WTC11 (cell line): ENCODE measurements around the gene CCDC61. TPM values are rescaled to one million over a fixed set of nuclear protein-coding genes. Genes with fewer than 3 reads are reported as not detected.

Experiments used
- ATAC-seq: fragments of 200-7000 bp; cut with Tn5 transposase; 2 replicates; pipeline ENCODE4 v1.10.0; 2021; ENCODE audit warnings: mild to moderate bottlenecking, moderate library complexity
- CTCF ChIA-PET: fragments of 300-600 bp; sonication (Branson Sonifier 250); formaldehyde crosslinking; loops from one replicate; lab custom pipeline; 2021; ENCODE audit warnings: antibody characterized with exemption; lab: Charles Lee
- POLR2A ChIA-PET: fragments of 350-600 bp; sonication (Branson Sonifier 250); formaldehyde crosslinking; loops from one replicate; lab custom pipeline; 2021; ENCODE audit warnings: antibody characterized with exemption; lab: Charles Lee
- DNase-seq: peaks from one replicate; pipeline ENCODE4 v3.0.0; 2021; ENCODE audit warnings: low spot score
- H3K27ac Mint-ChIP-seq: 2 replicates; pipeline ENCODE4 v1.8.0; 2021; ENCODE audit warnings: mixed read lengths
- H3K27me3 Mint-ChIP-seq: 2 replicates; pipeline ENCODE4 v1.8.0; 2021; ENCODE audit warnings: low read depth, mild to moderate bottlenecking, moderate library complexity, mixed read lengths
- H3K36me3 Mint-ChIP-seq: 2 replicates; pipeline ENCODE4 v1.8.0; 2021; ENCODE audit warnings: mixed read lengths
- H3K4me1 Mint-ChIP-seq: 2 replicates; pipeline ENCODE4 v1.8.0; 2022; ENCODE audit warnings: mixed read lengths
- H3K4me3 Mint-ChIP-seq: 2 replicates; pipeline ENCODE4 v1.8.0; 2021; ENCODE audit warnings: mild to moderate bottlenecking, moderate library complexity, mixed read lengths
- H3K9me3 Mint-ChIP-seq: 2 replicates; pipeline ENCODE4 v1.8.0; 2021; ENCODE audit warnings: mixed read lengths
- CBFB ChIP-seq: sonication (generic); formaldehyde crosslinking; IDR thresholded peaks from 2 replicates; pipeline ENCODE4 v1.8.1; 2022; ENCODE audit warnings: mild to moderate bottlenecking, low read depth, missing genetic modification reagents
- GABPB1 ChIP-seq: sonication (generic); formaldehyde crosslinking; IDR thresholded peaks from 2 replicates; pipeline ENCODE4 v1.8.1; 2023; ENCODE audit warnings: mild to moderate bottlenecking, missing genetic modification reagents
- SOX15 ChIP-seq: fragments of 250-450 bp; sonication (Bioruptor Pico); IDR thresholded peaks from 2 replicates; pipeline ENCODE4 v1.9.0; 2021; ENCODE audit warnings: mild to moderate bottlenecking
- ZBTB21 ChIP-seq: sonication (generic); formaldehyde crosslinking; IDR thresholded peaks from 2 replicates; pipeline ENCODE4 v1.8.1; 2023; ENCODE audit warnings: mild to moderate bottlenecking, missing genetic modification reagents, borderline replicate concordance
- ZNF317 ChIP-seq: sonication (generic); formaldehyde crosslinking; IDR thresholded peaks from 2 replicates; pipeline ENCODE4 v1.8.1; 2023; ENCODE audit warnings: low read depth, mild to moderate bottlenecking, moderate library complexity, missing genetic modification reagents, borderline replicate concordance
- ZNF416 ChIP-seq: fragments of 250-450 bp; sonication (Bioruptor Pico); IDR thresholded peaks from 2 replicates; pipeline ENCODE4 v1.9.0; 2021; ENCODE audit warnings: mild to moderate bottlenecking, inconsistent platforms
- total RNA-seq: library from RNA; stranded (reverse); gene quantifications from 3 replicates; pipeline ENCODE4 v1.2.3, GENCODE V29; 2021
- TF ChIP-seq, protein P1 (sequence below): fragments of 250-450 bp; sonication (Bioruptor Pico); conservative IDR thresholded peaks from 2 replicates; pipeline ENCODE4 v1.9.0; 2021; ENCODE audit warnings: mild to moderate bottlenecking
- TF ChIP-seq, protein P2 (sequence below): sonication (generic); formaldehyde crosslinking; IDR thresholded peaks from 2 replicates; pipeline ENCODE4 v1.8.1; 2022; ENCODE audit warnings: mild to moderate bottlenecking, moderate library complexity, missing genetic modification reagents
- TF ChIP-seq, protein P3 (sequence below): sonication (generic); formaldehyde crosslinking; IDR thresholded peaks from 2 replicates; pipeline ENCODE4 v1.8.0; 2022; ENCODE audit warnings: mild to moderate bottlenecking, missing genetic modification reagents
- TF ChIP-seq, protein P4 (sequence below): sonication (generic); formaldehyde crosslinking; conservative IDR thresholded peaks from 2 replicates; pipeline ENCODE4 v1.8.1; 2023; ENCODE audit warnings: mild to moderate bottlenecking, low read depth, missing genetic modification reagents, moderate library complexity
- TF ChIP-seq, protein P5 (sequence below): sonication (generic); formaldehyde crosslinking; IDR thresholded peaks from 2 replicates; pipeline ENCODE4 v1.8.1; 2023; ENCODE audit warnings: mild to moderate bottlenecking, moderate library complexity, missing genetic modification reagents
- TF ChIP-seq, protein P6 (sequence below): sonication (generic); formaldehyde crosslinking; IDR thresholded peaks from 2 replicates; pipeline ENCODE4 v1.8.1; 2023; ENCODE audit warnings: mild to moderate bottlenecking, missing genetic modification reagents
- TF ChIP-seq, protein P7 (sequence below): sonication (generic); formaldehyde crosslinking; IDR thresholded peaks from 2 replicates; pipeline ENCODE4 v1.8.0; 2022; ENCODE audit warnings: mild to moderate bottlenecking, missing genetic modification reagents
- TF ChIP-seq, protein P8 (sequence below): fragments of 250-450 bp; sonication (Bioruptor Pico); IDR thresholded peaks from 2 replicates; pipeline ENCODE4 v1.9.0; 2021; ENCODE audit warnings: mild to moderate bottlenecking

CCDC61 gene
- total RNA-seq, 1 experiment from 2014 or later: 33.7 TPM

DNA sequence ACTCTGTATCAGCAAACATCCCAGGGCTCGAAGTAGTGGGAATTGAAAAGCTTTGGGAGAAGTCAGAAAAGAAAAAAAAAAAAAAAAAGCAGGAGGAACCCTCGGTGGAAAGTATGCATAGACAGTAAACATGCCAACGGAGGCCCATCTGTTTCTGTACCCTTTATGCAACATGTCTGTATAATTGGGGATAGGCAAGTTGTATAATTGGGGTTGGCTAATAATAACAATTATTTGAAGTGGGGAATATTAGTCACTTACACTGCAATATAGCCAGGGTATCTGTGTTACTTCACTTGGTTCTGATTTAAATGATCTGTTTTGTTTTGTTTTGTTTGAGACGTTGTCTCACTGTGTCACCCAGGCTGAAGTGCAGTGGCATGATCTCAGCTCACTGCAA is 57.6 kb downstream of the CCDC61 start (continued):
- TF ChIP-seq, protein P1, sequence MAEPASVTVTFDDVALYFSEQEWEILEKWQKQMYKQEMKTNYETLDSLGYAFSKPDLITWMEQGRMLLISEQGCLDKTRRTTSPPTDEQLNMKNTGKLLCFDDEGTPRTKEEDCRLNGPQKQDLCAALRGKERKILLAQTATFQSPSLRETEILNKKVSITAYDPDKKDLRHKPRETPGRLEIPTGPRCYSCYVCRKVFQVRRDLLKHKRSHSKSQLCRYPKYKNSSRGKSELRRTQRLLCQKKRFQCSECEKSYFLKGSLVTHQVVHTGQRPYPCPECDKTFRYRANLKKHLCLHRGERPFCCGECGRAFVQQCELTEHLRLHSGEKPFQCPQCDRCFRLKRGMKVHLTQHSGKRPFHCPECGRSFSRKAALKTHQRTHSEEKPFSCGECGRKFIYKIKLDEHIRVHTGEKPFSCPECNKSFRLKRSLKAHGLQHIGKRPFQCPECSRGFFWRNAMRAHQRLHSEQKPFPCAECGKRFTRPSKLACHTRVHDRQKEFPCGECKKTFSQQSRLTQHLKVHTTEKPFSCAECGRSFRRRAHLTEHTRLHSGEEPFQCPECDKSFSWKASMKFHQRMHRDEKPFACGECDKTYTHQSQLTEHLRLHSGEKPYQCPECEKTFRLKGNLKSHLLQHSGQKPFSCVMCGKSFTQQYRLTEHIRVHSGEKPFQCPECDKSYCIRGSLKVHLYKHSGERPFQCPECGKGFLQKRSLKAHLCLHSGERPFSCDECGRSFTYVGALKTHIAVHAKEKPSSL (CRISPR knock-in tag): no peak
- TF ChIP-seq CBFB (no peak), ZNF317 (no peak)

DNA sequence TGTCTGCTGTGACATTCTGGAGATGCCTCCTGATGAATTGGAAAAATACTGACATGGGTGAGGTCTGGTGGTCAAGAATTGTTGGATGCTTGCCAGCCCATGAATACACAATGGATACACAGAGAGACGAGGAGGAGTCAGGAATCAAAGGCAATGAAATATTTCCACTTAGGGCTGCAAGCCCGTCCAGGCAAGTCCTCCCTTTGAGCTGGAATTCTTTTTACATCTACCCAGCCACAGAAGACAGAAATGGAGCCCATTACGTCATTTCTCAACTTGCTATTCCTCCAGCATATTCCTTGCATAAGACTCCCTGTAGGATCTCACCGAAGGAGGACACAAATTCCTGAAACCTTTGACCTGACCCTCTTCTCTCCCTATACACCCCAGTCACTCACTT is 61.3 kb downstream of the CCDC61 start:
- no peak for ATAC-seq
- no peak for DNase-seq
- H3K27ac Mint-ChIP-seq: no peak overlapping the region
- no peak for TF ChIP-seq ZBTB21 (CRISPR knock-in tag)
- no peak for TF ChIP-seq SOX15
- TF ChIP-seq, protein P2, sequence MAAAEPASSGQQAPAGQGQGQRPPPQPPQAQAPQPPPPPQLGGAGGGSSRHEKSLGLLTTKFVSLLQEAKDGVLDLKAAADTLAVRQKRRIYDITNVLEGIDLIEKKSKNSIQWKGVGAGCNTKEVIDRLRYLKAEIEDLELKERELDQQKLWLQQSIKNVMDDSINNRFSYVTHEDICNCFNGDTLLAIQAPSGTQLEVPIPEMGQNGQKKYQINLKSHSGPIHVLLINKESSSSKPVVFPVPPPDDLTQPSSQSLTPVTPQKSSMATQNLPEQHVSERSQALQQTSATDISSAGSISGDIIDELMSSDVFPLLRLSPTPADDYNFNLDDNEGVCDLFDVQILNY (CRISPR knock-in tag): no peak
- TF ChIP-seq, protein P3, sequence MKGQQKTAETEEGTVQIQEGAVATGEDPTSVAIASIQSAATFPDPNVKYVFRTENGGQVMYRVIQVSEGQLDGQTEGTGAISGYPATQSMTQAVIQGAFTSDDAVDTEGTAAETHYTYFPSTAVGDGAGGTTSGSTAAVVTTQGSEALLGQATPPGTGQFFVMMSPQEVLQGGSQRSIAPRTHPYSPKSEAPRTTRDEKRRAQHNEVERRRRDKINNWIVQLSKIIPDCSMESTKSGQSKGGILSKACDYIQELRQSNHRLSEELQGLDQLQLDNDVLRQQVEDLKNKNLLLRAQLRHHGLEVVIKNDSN: no peak
- TF ChIP-seq, protein P4, sequence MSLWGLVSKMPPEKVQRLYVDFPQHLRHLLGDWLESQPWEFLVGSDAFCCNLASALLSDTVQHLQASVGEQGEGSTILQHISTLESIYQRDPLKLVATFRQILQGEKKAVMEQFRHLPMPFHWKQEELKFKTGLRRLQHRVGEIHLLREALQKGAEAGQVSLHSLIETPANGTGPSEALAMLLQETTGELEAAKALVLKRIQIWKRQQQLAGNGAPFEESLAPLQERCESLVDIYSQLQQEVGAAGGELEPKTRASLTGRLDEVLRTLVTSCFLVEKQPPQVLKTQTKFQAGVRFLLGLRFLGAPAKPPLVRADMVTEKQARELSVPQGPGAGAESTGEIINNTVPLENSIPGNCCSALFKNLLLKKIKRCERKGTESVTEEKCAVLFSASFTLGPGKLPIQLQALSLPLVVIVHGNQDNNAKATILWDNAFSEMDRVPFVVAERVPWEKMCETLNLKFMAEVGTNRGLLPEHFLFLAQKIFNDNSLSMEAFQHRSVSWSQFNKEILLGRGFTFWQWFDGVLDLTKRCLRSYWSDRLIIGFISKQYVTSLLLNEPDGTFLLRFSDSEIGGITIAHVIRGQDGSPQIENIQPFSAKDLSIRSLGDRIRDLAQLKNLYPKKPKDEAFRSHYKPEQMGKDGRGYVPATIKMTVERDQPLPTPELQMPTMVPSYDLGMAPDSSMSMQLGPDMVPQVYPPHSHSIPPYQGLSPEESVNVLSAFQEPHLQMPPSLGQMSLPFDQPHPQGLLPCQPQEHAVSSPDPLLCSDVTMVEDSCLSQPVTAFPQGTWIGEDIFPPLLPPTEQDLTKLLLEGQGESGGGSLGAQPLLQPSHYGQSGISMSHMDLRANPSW (CRISPR knock-in tag): no peak
- TF ChIP-seq, protein P5, sequence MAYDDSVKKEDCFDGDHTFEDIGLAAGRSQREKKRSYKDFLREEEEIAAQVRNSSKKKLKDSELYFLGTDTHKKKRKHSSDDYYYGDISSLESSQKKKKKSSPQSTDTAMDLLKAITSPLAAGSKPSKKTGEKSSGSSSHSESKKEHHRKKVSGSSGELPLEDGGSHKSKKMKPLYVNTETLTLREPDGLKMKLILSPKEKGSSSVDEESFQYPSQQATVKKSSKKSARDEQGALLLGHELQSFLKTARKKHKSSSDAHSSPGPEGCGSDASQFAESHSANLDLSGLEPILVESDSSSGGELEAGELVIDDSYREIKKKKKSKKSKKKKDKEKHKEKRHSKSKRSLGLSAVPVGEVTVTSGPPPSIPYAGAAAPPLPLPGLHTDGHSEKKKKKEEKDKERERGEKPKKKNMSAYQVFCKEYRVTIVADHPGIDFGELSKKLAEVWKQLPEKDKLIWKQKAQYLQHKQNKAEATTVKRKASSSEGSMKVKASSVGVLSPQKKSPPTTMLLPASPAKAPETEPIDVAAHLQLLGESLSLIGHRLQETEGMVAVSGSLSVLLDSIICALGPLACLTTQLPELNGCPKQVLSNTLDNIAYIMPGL (CRISPR knock-in tag): no peak
- no peak for TF ChIP-seq ZNF416 (CRISPR knock-in tag)
- TF ChIP-seq, protein P6, sequence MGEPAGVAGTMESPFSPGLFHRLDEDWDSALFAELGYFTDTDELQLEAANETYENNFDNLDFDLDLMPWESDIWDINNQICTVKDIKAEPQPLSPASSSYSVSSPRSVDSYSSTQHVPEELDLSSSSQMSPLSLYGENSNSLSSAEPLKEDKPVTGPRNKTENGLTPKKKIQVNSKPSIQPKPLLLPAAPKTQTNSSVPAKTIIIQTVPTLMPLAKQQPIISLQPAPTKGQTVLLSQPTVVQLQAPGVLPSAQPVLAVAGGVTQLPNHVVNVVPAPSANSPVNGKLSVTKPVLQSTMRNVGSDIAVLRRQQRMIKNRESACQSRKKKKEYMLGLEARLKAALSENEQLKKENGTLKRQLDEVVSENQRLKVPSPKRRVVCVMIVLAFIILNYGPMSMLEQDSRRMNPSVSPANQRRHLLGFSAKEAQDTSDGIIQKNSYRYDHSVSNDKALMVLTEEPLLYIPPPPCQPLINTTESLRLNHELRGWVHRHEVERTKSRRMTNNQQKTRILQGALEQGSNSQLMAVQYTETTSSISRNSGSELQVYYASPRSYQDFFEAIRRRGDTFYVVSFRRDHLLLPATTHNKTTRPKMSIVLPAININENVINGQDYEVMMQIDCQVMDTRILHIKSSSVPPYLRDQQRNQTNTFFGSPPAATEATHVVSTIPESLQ (CRISPR knock-in tag): no peak
- TF ChIP-seq GABPB1 (CRISPR knock-in tag): no peak
- TF ChIP-seq, protein P7, sequence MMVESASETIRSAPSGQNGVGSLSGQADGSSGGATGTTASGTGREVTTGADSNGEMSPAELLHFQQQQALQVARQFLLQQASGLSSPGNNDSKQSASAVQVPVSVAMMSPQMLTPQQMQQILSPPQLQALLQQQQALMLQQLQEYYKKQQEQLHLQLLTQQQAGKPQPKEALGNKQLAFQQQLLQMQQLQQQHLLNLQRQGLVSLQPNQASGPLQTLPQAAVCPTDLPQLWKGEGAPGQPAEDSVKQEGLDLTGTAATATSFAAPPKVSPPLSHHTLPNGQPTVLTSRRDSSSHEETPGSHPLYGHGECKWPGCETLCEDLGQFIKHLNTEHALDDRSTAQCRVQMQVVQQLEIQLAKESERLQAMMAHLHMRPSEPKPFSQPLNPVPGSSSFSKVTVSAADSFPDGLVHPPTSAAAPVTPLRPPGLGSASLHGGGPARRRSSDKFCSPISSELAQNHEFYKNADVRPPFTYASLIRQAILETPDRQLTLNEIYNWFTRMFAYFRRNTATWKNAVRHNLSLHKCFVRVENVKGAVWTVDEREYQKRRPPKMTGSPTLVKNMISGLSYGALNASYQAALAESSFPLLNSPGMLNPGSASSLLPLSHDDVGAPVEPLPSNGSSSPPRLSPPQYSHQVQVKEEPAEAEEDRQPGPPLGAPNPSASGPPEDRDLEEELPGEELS: no peak
- TF ChIP-seq, protein P8, sequence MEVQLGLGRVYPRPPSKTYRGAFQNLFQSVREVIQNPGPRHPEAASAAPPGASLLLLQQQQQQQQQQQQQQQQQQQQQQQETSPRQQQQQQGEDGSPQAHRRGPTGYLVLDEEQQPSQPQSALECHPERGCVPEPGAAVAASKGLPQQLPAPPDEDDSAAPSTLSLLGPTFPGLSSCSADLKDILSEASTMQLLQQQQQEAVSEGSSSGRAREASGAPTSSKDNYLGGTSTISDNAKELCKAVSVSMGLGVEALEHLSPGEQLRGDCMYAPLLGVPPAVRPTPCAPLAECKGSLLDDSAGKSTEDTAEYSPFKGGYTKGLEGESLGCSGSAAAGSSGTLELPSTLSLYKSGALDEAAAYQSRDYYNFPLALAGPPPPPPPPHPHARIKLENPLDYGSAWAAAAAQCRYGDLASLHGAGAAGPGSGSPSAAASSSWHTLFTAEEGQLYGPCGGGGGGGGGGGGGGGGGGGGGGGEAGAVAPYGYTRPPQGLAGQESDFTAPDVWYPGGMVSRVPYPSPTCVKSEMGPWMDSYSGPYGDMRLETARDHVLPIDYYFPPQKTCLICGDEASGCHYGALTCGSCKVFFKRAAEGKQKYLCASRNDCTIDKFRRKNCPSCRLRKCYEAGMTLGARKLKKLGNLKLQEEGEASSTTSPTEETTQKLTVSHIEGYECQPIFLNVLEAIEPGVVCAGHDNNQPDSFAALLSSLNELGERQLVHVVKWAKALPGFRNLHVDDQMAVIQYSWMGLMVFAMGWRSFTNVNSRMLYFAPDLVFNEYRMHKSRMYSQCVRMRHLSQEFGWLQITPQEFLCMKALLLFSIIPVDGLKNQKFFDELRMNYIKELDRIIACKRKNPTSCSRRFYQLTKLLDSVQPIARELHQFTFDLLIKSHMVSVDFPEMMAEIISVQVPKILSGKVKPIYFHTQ: no peak
- ChIA-PET POLR2A (no interaction called here), CTCF (interaction anchor here (1.3 kb wide), 1 partner anchor 28 kb away, joined by 3 read pairs; no protein-coding TSS in a partner anchor)
- H3K4me3 Mint-ChIP-seq: no peak overlapping the region
- peaks cover 12% of the 10 kb centered on the region for H3K36me3 Mint-ChIP-seq
- H3K4me1 Mint-ChIP-seq: no peaks in the 10 kb centered on the region
- H3K27me3 Mint-ChIP-seq: peaks cover 70% of the 10 kb centered on the region
- peaks cover 43% of the 10 kb centered on the region for H3K9me3 Mint-ChIP-seq
